GM23338 (cell line): ENCODE results near the gene LGALS16. TPM values are rescaled to one million over a fixed set of nuclear protein-coding genes. Genes with fewer than 3 reads are reported as not detected.

Source experiments
- ATAC-seq: fragments of 200-7000 bp; cut with Tn5 transposase; 3 replicates; pipeline ENCODE4 v1.9.1; 2020
- DNase-seq: peaks from one replicate; pipeline ENCODE4 v3.0.0-alpha.2; 2015; ENCODE audit warnings: low spot score
- H2AFZ ChIP-seq: fragments of 200-600 bp; sonication (generic); 2 replicates; pipeline ENCODE4 v1.8.0; 2016; ENCODE audit warnings: antibody characterized with exemption, mild to moderate bottlenecking, moderate library complexity
- H3F3A ChIP-seq: fragments of 200-600 bp; sonication (generic); replicated peaks from 2 replicates; pipeline ENCODE4 v1.8.0; 2017; ENCODE audit warnings: antibody characterized with exemption, mixed run types, low read depth
- H3K27ac ChIP-seq: fragments of 200-600 bp; sonication (generic); 2 replicates; pipeline ENCODE4 v1.6.1; 2016; ENCODE audit warnings: low read depth
- H3K27me3 ChIP-seq: fragments of 200-600 bp; sonication (generic); 2 replicates; pipeline ENCODE4 v1.8.0; 2016; ENCODE audit warnings: mild to moderate bottlenecking, mixed run types, moderate library complexity; ENCODE audit not compliant: insufficient read depth
- H3K36me3 ChIP-seq: fragments of 200-600 bp; sonication (generic); 2 replicates; pipeline ENCODE4 v1.8.0; 2016; ENCODE audit warnings: mild to moderate bottlenecking; ENCODE audit not compliant: insufficient read depth
- H3K4me1 ChIP-seq: fragments of 200-600 bp; sonication (generic); 2 replicates; pipeline ENCODE4 v1.8.0; 2016; ENCODE audit warnings: mild to moderate bottlenecking, moderate library complexity; ENCODE audit not compliant: insufficient read depth
- H3K4me2 ChIP-seq: fragments of 200-600 bp; sonication (generic); 2 replicates; pipeline ENCODE4 v1.7.1; 2017; ENCODE audit warnings: mixed run types
- H3K4me3 ChIP-seq: fragments of 200-600 bp; sonication (generic); 2 replicates; pipeline ENCODE4 v1.6.1; 2016; ENCODE audit warnings: mixed run types
- H3K79me2 ChIP-seq: fragments of 200-600 bp; sonication (generic); replicated peaks from 2 replicates; pipeline ENCODE4 v1.8.0; 2017; ENCODE audit warnings: mild to moderate bottlenecking; ENCODE audit not compliant: insufficient read depth
- H3K9me2 ChIP-seq: fragments of 200-600 bp; sonication (generic); 2 replicates; pipeline ENCODE4 v1.8.0; 2017; ENCODE audit not compliant: insufficient read depth
- H4K20me1 ChIP-seq: fragments of 200-600 bp; sonication (generic); replicated peaks from 2 replicates; pipeline ENCODE4 v1.8.0; 2017; ENCODE audit warnings: mild to moderate bottlenecking; ENCODE audit not compliant: insufficient read depth
- H3K27ac Mint-ChIP-seq: 2 replicates; pipeline ENCODE4 v1.8.0; 2020; ENCODE audit warnings: inconsistent platforms, mild to moderate bottlenecking, moderate library complexity, mixed read lengths
- H3K27me3 Mint-ChIP-seq: 3 replicates; pipeline ENCODE4 v1.8.0; 2022; ENCODE audit warnings: low read depth, mild to moderate bottlenecking, moderate library complexity, mixed read lengths, inconsistent platforms; ENCODE audit not compliant: insufficient read depth, poor library complexity
- H3K36me3 Mint-ChIP-seq: 3 replicates; pipeline ENCODE4 v1.8.0; 2021; ENCODE audit warnings: low read depth, mild to moderate bottlenecking, inconsistent platforms, moderate library complexity, mixed read lengths
- H3K4me1 Mint-ChIP-seq: 3 replicates; pipeline ENCODE4 v1.8.0; 2020; ENCODE audit warnings: mild to moderate bottlenecking, inconsistent platforms, mixed read lengths
- H3K4me3 Mint-ChIP-seq: 3 replicates; pipeline ENCODE4 v1.8.0; 2021; ENCODE audit warnings: moderate library complexity, mild to moderate bottlenecking, inconsistent platforms, mixed read lengths
- H3K9me3 Mint-ChIP-seq: 3 replicates; pipeline ENCODE4 v1.8.0; 2020; ENCODE audit warnings: moderate library complexity, mild to moderate bottlenecking, inconsistent platforms, mixed read lengths
- CREB1 ChIP-seq: fragments of 250-450 bp; sonication (Bioruptor Pico); IDR thresholded peaks from 2 replicates; pipeline ENCODE4 v1.5.0; 2020; ENCODE audit warnings: low read depth, mild to moderate bottlenecking, moderate library complexity
- CTCF ChIP-seq, 2 experiments: fragments of 200-600 bp in 1 of 2; sonication (generic) in 1 of 2; conservative IDR thresholded peaks; 2 replicates each; pipeline versions ENCODE4 v1.5.1 to v1.6.1; 2016 to 2017; ENCODE audit warnings: antibody characterized with exemption in 2 of 2, low read depth in 2 of 2, mild to moderate bottlenecking in 2 of 2, moderate library complexity in 1 of 2
- EZH2 ChIP-seq: fragments of 200-600 bp; sonication (generic); IDR thresholded peaks from one replicate; pipeline ENCODE4 v1.8.0; 2017; ENCODE audit warnings: antibody characterized with exemption, mild to moderate bottlenecking, low read depth; ENCODE audit not compliant: unreplicated experiment
- EZH2phosphoT487 ChIP-seq: fragments of 200-600 bp; sonication (generic); IDR thresholded peaks from one replicate; pipeline ENCODE4 v1.8.1; 2018; ENCODE audit warnings: antibody characterized with exemption; ENCODE audit not compliant: unreplicated experiment
- JUNB ChIP-seq: IDR thresholded peaks from one replicate; pipeline ENCODE4 v1.6.1; 2016; ENCODE audit warnings: antibody characterized with exemption; ENCODE audit not compliant: unreplicated experiment
- POLR2AphosphoS5 ChIP-seq: IDR thresholded peaks from 2 replicates; pipeline ENCODE4 v1.6.1; 2016; ENCODE audit warnings: antibody characterized with exemption, low read depth
- ZNF114 ChIP-seq: fragments of 250-450 bp; sonication (Bioruptor Pico); IDR thresholded peaks from 2 replicates; pipeline ENCODE4 v1.5.0; 2020; ENCODE audit warnings: mild to moderate bottlenecking, moderate library complexity
- ZNF331 ChIP-seq: fragments of 250-450 bp; sonication (Bioruptor Pico); IDR thresholded peaks from 2 replicates; pipeline ENCODE4 v1.5.0; 2020; ENCODE audit warnings: low read depth, mild to moderate bottlenecking, moderate library complexity
- ZNF462 ChIP-seq: fragments of 250-450 bp; sonication (Bioruptor Pico); IDR thresholded peaks from 2 replicates; pipeline ENCODE4 v1.5.0; 2020; ENCODE audit warnings: mild to moderate bottlenecking, moderate library complexity
- polyA plus RNA-seq: library from polyadenylated mRNA; unstranded; fragments of >200 nt; fragmentation: Nextera tagmentation; extraction: Ambion mirVana; gene quantifications from 2 replicates; pipeline ENCODE4 v1.2.1, GENCODE V29; 2016
- total RNA-seq: library from RNA; depleted of rRNA; stranded (reverse); fragments of >200 nt; shearing (Covaris generic); gene quantifications from 2 replicates; pipeline ENCODE4 v1.2.3, GENCODE V29; 2014
- TF ChIP-seq, protein P1 (sequence below): IDR thresholded peaks from one replicate; pipeline ENCODE4 v1.6.1; 2018; ENCODE audit warnings: antibody characterized with exemption; ENCODE audit not compliant: unreplicated experiment

LGALS16 gene
- total and polyA plus RNA-seq, 2 experiments from 2014 or later: not detected

- TF ChIP-seq CTCF (conservative IDR thresholded peaks at IDR 0.05; ENCODE audit: low read depth in 2 of 2) (no peak), ZNF331 (CRISPR knock-in tag) (no peak), JUNB (no peak), EZH2 (no peak), EZH2phosphoT487 (no peak), ZNF114 (no peak)
These were observed 45.6 kb downstream of the LGALS16 start (continued) for GRCh38 chr19:39701291-39701690.

DNA sequence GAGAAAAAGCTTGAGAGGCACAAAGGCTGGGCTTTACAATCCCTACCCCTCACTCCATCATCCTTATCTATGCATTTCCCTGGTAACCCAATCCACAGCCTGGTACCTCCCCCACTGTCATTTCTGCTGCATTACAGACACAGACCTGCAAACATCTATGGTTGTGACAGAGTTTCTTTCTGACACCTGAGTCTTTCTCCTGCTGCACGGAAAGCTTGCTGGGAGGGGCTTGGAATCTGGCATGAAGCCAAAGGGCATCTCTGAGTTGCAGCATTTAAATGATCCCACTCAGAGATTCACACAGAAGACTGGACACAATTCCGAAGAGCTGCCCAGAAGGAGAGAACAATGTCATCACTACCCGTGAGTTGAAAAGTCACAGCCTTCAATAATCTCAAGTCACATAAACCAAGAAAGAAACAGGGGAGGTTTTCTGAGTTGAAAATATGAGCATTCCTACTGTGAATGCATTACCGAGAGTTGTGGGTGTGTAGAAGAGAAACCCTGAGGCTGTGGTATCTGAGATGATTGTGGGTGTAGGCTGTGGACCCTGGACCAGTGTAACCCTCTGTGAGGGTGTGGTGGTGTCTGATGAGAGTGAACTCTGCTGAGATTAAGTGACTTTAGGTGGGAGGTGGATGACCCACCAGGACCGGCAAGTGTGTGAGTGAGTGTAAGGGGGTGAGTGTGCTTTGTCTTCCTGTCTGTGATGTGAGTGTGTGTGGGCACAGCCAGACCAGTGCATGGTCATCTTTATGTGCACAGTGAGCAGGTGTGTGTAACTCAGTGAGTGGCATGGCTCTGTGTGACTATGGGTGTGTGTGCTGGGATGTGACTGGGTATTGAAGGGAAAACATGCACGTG, 48.7 kb downstream of the LGALS16 start, which contains the start of gene LGALS14:
Gene LGALS14 (plus strand): TSS at position 301 of the 864 bp plus-strand sequence. CDS start 48 bp downstream, at position 349.
- H3K27ac ChIP-seq: no peak within 1 kb of the TSS
- H3K4me3 ChIP-seq: no peak within 1 kb of the TSS
- H3F3A ChIP-seq: no peaks in the 10 kb centered on the region
- no peaks in the 10 kb centered on the region for H3K36me3 ChIP-seq
- no peak within 1 kb of the TSS for H2AFZ ChIP-seq
- no peaks in the 10 kb centered on the region for H3K9me3 Mint-ChIP-seq
- no peak within 1 kb of the TSS for H3K4me2 ChIP-seq
- DNase-seq (no peak), ATAC-seq (no peak)
- H4K20me1 ChIP-seq: no peaks in the 10 kb centered on the region
- H3K79me2 ChIP-seq: no peaks in the 10 kb centered on the region
- no peaks in the 10 kb centered on the region for H3K9me2 ChIP-seq
- no peaks in the 10 kb centered on the region for H3K4me1 ChIP-seq
- H3K4me1 Mint-ChIP-seq: no peaks in the 10 kb centered on the region
- H3K27me3 ChIP-seq: no peaks in the 10 kb centered on the region
- no peak within 1 kb of the TSS for H3K4me3 Mint-ChIP-seq
- H3K27ac Mint-ChIP-seq: no peak within 1 kb of the TSS
- no peaks in the 10 kb centered on the region for H3K36me3 Mint-ChIP-seq
- H3K27me3 Mint-ChIP-seq: no peaks in the 10 kb centered on the region
- TF ChIP-seq ZNF462 (CRISPR knock-in tag) (no peak), CREB1 (CRISPR knock-in tag) (no peak), POLR2AphosphoS5 (no peak), CTCF (conservative IDR thresholded peaks at IDR 0.05; ENCODE audit: low read depth in 2 of 2) (no peak), EZH2phosphoT487 (no peak)
- TF ChIP-seq, protein P1, sequence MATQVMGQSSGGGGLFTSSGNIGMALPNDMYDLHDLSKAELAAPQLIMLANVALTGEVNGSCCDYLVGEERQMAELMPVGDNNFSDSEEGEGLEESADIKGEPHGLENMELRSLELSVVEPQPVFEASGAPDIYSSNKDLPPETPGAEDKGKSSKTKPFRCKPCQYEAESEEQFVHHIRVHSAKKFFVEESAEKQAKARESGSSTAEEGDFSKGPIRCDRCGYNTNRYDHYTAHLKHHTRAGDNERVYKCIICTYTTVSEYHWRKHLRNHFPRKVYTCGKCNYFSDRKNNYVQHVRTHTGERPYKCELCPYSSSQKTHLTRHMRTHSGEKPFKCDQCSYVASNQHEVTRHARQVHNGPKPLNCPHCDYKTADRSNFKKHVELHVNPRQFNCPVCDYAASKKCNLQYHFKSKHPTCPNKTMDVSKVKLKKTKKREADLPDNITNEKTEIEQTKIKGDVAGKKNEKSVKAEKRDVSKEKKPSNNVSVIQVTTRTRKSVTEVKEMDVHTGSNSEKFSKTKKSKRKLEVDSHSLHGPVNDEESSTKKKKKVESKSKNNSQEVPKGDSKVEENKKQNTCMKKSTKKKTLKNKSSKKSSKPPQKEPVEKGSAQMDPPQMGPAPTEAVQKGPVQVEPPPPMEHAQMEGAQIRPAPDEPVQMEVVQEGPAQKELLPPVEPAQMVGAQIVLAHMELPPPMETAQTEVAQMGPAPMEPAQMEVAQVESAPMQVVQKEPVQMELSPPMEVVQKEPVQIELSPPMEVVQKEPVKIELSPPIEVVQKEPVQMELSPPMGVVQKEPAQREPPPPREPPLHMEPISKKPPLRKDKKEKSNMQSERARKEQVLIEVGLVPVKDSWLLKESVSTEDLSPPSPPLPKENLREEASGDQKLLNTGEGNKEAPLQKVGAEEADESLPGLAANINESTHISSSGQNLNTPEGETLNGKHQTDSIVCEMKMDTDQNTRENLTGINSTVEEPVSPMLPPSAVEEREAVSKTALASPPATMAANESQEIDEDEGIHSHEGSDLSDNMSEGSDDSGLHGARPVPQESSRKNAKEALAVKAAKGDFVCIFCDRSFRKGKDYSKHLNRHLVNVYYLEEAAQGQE: no peak
